GM12878 (cell line): ENCODE results near the gene PLET1. TPM values are rescaled to one million over a fixed set of nuclear protein-coding genes. Genes with fewer than 3 reads are reported as not detected.

Experiments used
- ATAC-seq: fragments of 200-7000 bp; cut with Tn5 transposase; 3 replicates; pipeline ENCODE4 v1.9.1; 2020; ENCODE audit warnings: mild to moderate bottlenecking, moderate library complexity
- BruUV-seq: library from RNA; stranded (reverse); fragments of 400-500 nt; replicated peaks from 2 replicates; lab custom pipeline; 2021; lab: Mats Ljungman, UMichigan
- CTCF ChIA-PET: fragments of 300-600 bp; sonication (Branson Sonifier 250); formaldehyde crosslinking; extraction: SDS; loops from one replicate; lab custom pipeline; 2021; ENCODE audit warnings: inconsistent platforms; lab: Yijun Ruan, JAX
- POLR2A ChIA-PET: fragments of 350-600 bp; formaldehyde crosslinking; extraction: SDS; loops from one replicate; lab custom pipeline; 2021; ENCODE audit warnings: inconsistent platforms; lab: Charles Lee
- RAD21 ChIA-PET: fragments of 300-600 bp; sonication (Branson Sonifier 250); formaldehyde crosslinking; loops from one replicate; lab custom pipeline; 2023; ENCODE audit warnings: antibody characterized with exemption; ENCODE audit not compliant: unreplicated experiment; lab: Charles Lee
- SMC1A ChIA-PET: fragments of 300-600 bp; sonication (Branson Sonifier 250); formaldehyde crosslinking; loops from one replicate; lab custom pipeline; 2023; ENCODE audit not compliant: unreplicated experiment, uncharacterized antibody; lab: Charles Lee
- DNase-seq: peaks from one replicate; pipeline ENCODE4 v3.0.0-alpha.2; 2011; ENCODE audit warnings: low read depth, low spot score
- FAIRE-seq: peaks from 3 replicates; lab custom pipeline; 2011; peaks lifted over from hg19 to GRCh38; lab: Jason Lieb, UNC
- H2AFZ ChIP-seq: 2 replicates; pipeline ENCODE4 v1.6.0; 2011; ENCODE audit warnings: low read depth, low read length, control low read depth; ENCODE audit not compliant: control insufficient read depth
- H3K27ac ChIP-seq: 2 replicates; pipeline ENCODE4 v1.5.1; 2011; ENCODE audit warnings: control low read depth; ENCODE audit not compliant: control insufficient read depth, insufficient read depth
- H3K27me3 ChIP-seq, 2 experiments: replicated peaks in 1 of 2; 2 replicates each; pipeline versions ENCODE4 v1.6.0 to v1.6.1; 2011; ENCODE audit warnings: low read length in 1 of 2; ENCODE audit not compliant: control insufficient read depth in 2 of 2, insufficient read depth in 2 of 2
- H3K36me3 ChIP-seq, 2 experiments: 2 replicates each; pipeline ENCODE4 v1.5.1; 2011; ENCODE audit warnings: low read length in 1 of 2; ENCODE audit not compliant: control insufficient read depth in 2 of 2, insufficient read depth in 2 of 2
- H3K4me1 ChIP-seq: 2 replicates; pipeline ENCODE4 v1.6.1; 2011; ENCODE audit warnings: mild to moderate bottlenecking, low read length, moderate library complexity, mixed read lengths; ENCODE audit not compliant: control insufficient read depth, insufficient read depth
- H3K4me2 ChIP-seq: 2 replicates; pipeline ENCODE4 v1.6.0; 2011; ENCODE audit warnings: control low read depth; ENCODE audit not compliant: control insufficient read depth, insufficient read depth
- H3K4me3 ChIP-seq: fragments of 200-600 bp; sonication (generic); 2 replicates; pipeline ENCODE4 v1.5.1; 2016
- H3K79me2 ChIP-seq: 2 replicates; pipeline ENCODE4 v1.6.0; 2011; ENCODE audit warnings: low read length; ENCODE audit not compliant: control insufficient read depth, insufficient read depth
- H3K9ac ChIP-seq: 2 replicates; pipeline ENCODE4 v1.8.0; 2011; ENCODE audit warnings: low read length, control low read depth, mixed read lengths; ENCODE audit not compliant: control insufficient read depth, insufficient read depth
- H3K9me3 ChIP-seq: replicated peaks from 3 replicates; pipeline ENCODE4 v1.5.1; 2011; ENCODE audit warnings: mild to moderate bottlenecking, low read length; ENCODE audit not compliant: control insufficient read depth, insufficient read depth
- H4K20me1 ChIP-seq: 2 replicates; pipeline ENCODE4 v1.6.0; 2011; ENCODE audit not compliant: control insufficient read depth, insufficient read depth
- MAX ChIP-seq: IDR thresholded peaks from 2 replicates; pipeline ENCODE4 v1.6.1; 2012; ENCODE audit warnings: low read depth, low read length, improper control_type of control experiment
- ZBTB4 ChIP-seq: fragments of 450-650 bp; formaldehyde crosslinking; IDR thresholded peaks from 2 replicates; pipeline ENCODE4 v1.4.0; 2022; ENCODE audit warnings: mild to moderate bottlenecking, moderate library complexity
- WGBS: methylation state at CpG from one replicate; pipeline ENCODE4 v1.1.6; 2016; ENCODE audit warnings: low lambda C conversion rate; ENCODE audit not compliant: insufficient replicate concordance, insufficient coverage; ENCODE audit errors: missing lambda C conversion rate; 5-methylcytosine and 5-hydroxymethylcytosine counted together
- in situ Hi-C: fragments of 300-500 bp; cut with MboI; formaldehyde crosslinking; loops from 9 replicates; pipeline ENCODE4 v1.14.3; 2018; ENCODE audit warnings: mixed read lengths
- intact Hi-C: fragments of 100-400 bp; cut with micrococcal nuclease; formaldehyde crosslinking; loops from one replicate; pipeline ENCODE4 v1.14.2; 2022; ENCODE audit not compliant: unreplicated experiment
- polyA plus RNA-seq, 11 experiments: library from polyadenylated mRNA; depleted of rRNA in 4 of 11; unstranded in 6 of 11; stranded (reverse) in 5 of 11; fragments of >200 nt; fragmentation: Nextera tagmentation in 4 of 11; fragmentation: Illumina TruSeq in 1 of 11; extraction: Ambion mirVana in 4 of 11; extraction: Trizol in 1 of 11; gene quantifications; 1 replicate in 1 of 11; 2 replicates in 10 of 11; pipeline versions ENCODE4 v1.2.1 to v1.2.3, GENCODE V29; 2011 to 2016; ENCODE audit warnings: inconsistent platforms in 2 of 11, missing spikeins in 2 of 11, low read depth in 1 of 11
- total RNA-seq, 4 experiments: library from RNA; depleted of rRNA in 3 of 4; stranded (reverse); fragments of >200 nt in 3 of 4; fragmentation: Illumina TruSeq in 1 of 4; extraction: Trizol in 1 of 4; gene quantifications; 2 replicates each; pipeline versions ENCODE4 v1.2.1 to v1.2.3, GENCODE V29; 2013 to 2021

Gene PLET1
- total and polyA plus RNA-seq, 10 of the 15 experiments (the other 5 are each of a cell fraction or from before 2014, with no cell fraction given): not detected

GRCh38 chr11:112221274-112221835, 39.3 kb downstream of the PLET1 start:
- Histone ChIP-seq H4K20me1 (no peaks in the 10 kb centered on the region), H3K36me3 (no peaks in the 10 kb centered on the region), H3K27ac (no peak overlapping the region), H3K9me3 (no peaks in the 10 kb centered on the region), H3K4me3 (no peak overlapping the region), H3K4me1 (no peaks in the 10 kb centered on the region), H3K79me2 (no peaks in the 10 kb centered on the region; the same call in 1 of the 2 replicates), H2AFZ (no peak overlapping the region)
- intact Hi-C loops: loop anchor here (10.0 kb wide), 2 partner anchors 347 to 573 kb away; partner anchors contain the start of genes ALG9, CFAP68 and FDXACB1
- ChIA-PET SMC1A (interaction anchor here (0.9 to 13.1 kb wide), 4 partner anchors 21 to 364 kb away, joined by 3 to 161 read pairs (median 4); no protein-coding TSS in a partner anchor), CTCF (interaction anchor here (0.6 to 16.3 kb wide), 12 partner anchors 9 to 1067 kb away, joined by 3 to 314 read pairs (median 4); no protein-coding TSS in a partner anchor), RAD21 (interaction anchor here (0.8 to 4.3 kb wide), 4 partner anchors 10 to 1069 kb away, joined by 3 to 62 read pairs (median 4); no protein-coding TSS in a partner anchor), POLR2A (no interaction called here)
- no peak for DNase-seq
- WGBS: 37% methylated on average over 3 of the region's 3 CpGs
- TF ChIP-seq ZBTB4 (CRISPR knock-in tag) (no peak), MAX (no peak)
- TF ChIP-seq, all 136 proteins: peak for 0
- Histone ChIP-seq H3K9ac (no peak overlapping the region), H3K27me3 (no peaks in the 10 kb centered on the region), H3K4me2 (no peak overlapping the region)
- no peak for ATAC-seq
- in situ Hi-C loops: loop anchor here (5.0 to 10.0 kb wide), 2 partner anchors 56 to 1063 kb away; no protein-coding TSS in a partner anchor
- FAIRE-seq: no peak
- no TSS peak for BruUV-seq
